ENCODE data around the gene CLIP2.

DNA sequence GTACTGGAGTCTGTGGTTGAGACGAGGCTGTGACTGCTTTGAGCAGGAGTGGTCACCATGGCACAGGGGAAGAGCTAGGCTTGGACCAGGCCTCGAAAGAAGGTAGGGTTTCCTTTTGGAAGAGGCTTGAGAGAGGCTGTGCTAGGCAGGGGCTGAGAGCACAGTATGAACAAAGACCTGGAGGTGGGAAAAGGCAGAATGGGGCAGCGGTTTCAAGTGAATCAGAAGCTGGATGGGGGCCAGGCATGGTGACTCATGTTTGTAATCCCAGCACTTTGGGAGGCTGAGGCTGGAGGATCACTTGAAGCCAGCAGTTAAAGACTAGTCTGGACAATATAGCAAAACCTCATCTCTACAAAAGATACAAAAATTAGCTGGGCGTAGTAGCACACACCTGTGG is 65.9 kb downstream of the CLIP2 start:
- TF ChIP-seq, protein P1, sequence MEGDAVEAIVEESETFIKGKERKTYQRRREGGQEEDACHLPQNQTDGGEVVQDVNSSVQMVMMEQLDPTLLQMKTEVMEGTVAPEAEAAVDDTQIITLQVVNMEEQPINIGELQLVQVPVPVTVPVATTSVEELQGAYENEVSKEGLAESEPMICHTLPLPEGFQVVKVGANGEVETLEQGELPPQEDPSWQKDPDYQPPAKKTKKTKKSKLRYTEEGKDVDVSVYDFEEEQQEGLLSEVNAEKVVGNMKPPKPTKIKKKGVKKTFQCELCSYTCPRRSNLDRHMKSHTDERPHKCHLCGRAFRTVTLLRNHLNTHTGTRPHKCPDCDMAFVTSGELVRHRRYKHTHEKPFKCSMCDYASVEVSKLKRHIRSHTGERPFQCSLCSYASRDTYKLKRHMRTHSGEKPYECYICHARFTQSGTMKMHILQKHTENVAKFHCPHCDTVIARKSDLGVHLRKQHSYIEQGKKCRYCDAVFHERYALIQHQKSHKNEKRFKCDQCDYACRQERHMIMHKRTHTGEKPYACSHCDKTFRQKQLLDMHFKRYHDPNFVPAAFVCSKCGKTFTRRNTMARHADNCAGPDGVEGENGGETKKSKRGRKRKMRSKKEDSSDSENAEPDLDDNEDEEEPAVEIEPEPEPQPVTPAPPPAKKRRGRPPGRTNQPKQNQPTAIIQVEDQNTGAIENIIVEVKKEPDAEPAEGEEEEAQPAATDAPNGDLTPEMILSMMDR (conservative IDR thresholded peaks at IDR 0.05; ENCODE audit: low read depth, low read length): no peak
- TF ChIP-seq EZH2 (IDR thresholded peaks at IDR 0.05; ENCODE audit: borderline replicate concordance, low read depth, low read length, poor library complexity, severe bottlenecking): no peak

Data from A673 (cell line).